GM18873 (cell line): Measurements from ENCODE around the gene XPO1.
"Not testable (repeated sequence)": the region's sequence is repeated elsewhere in the genome, so short reads cannot be mapped to it uniquely, and the experiment has no call there.

Experiments used
- ATAC-seq: cut with Tn5 transposase; IDR thresholded peaks from one replicate; pipeline ENCODE4 v1.9.1; 2021; ENCODE audit warnings: mild to moderate bottlenecking, moderate library complexity, moderate number of reproducible peaks; ENCODE audit not compliant: unreplicated experiment, low FRiP score

The XPO1 gene

GRCh38 chr2:61469424-61470121 is 68.6 kb downstream of the XPO1 start:
- no peak for ATAC-seq

GRCh38 chr2:61468231-61468630 is 69.9 kb downstream of the XPO1 start:
- not testable (repeated sequence) for ATAC-seq

GRCh38 chr2:61465045-61465444 is 73.1 kb downstream of the XPO1 start:
- no peak for ATAC-seq

GRCh38 chr2:61463769-61464475 is 74.2 kb downstream of the XPO1 start:
- ATAC-seq, result no peak

- ATAC-seq, result no peak
Observed at GRCh38 chr2:61461404-61461803, 76.8 kb downstream of the XPO1 start.

- no peak for ATAC-seq
Observed at GRCh38 chr2:61460163-61460562, 78.0 kb downstream of the XPO1 start.

- ATAC-seq, result no peak
Observed at GRCh38 chr2:61456746-61457420, 81.3 kb downstream of the XPO1 start.

- no peak for ATAC-seq
Observed at GRCh38 chr2:61456070-61456745, 81.9 kb downstream of the XPO1 start.

GRCh38 chr2:61454972-61455371 is 83.2 kb downstream of the XPO1 start:
- ATAC-seq, result not testable (repeated sequence)

GRCh38 chr2:61454383-61454782 is 83.8 kb downstream of the XPO1 start:
- ATAC-seq, result no peak

- no peak for ATAC-seq
Observed at GRCh38 chr2:61452392-61452791, 85.8 kb downstream of the XPO1 start.

- ATAC-seq, result no peak
Observed at GRCh38 chr2:61451178-61451577, 87.0 kb downstream of the XPO1 start.

GRCh38 chr2:61450144-61450543 is 88.0 kb downstream of the XPO1 start:
- ATAC-seq, result no peak

GRCh38 chr2:61448229-61448628 is 89.9 kb downstream of the XPO1 start:
- ATAC-seq, result no peak

- ATAC-seq, result not testable (repeated sequence)
Observed at GRCh38 chr2:61446971-61447370, 91.2 kb downstream of the XPO1 start.

- peak; percentile 92 for ATAC-seq
Observed at GRCh38 chr2:61443342-61444041, 94.7 kb downstream of the XPO1 start.

GRCh38 chr2:61439241-61440002 is 98.7 kb downstream of the XPO1 start:
- ATAC-seq, result no peak

GRCh38 chr2:61438670-61439069 is 99.5 kb downstream of the XPO1 start:
- no peak for ATAC-seq

GRCh38 chr2:61437170-61437569 is 101.0 kb downstream of the XPO1 start:
- no peak for ATAC-seq

- no peak for ATAC-seq
Observed at GRCh38 chr2:61436092-61436491, 102.1 kb downstream of the XPO1 start.
